HK-2 (cell line): Measurements from ENCODE around the gene ENAM.

Experiments
- DNase-seq: peaks from one replicate; pipeline ENCODE4 v3.0.0-alpha.2; 2018; ENCODE audit not compliant: unreplicated experiment

Gene ENAM, protein sequence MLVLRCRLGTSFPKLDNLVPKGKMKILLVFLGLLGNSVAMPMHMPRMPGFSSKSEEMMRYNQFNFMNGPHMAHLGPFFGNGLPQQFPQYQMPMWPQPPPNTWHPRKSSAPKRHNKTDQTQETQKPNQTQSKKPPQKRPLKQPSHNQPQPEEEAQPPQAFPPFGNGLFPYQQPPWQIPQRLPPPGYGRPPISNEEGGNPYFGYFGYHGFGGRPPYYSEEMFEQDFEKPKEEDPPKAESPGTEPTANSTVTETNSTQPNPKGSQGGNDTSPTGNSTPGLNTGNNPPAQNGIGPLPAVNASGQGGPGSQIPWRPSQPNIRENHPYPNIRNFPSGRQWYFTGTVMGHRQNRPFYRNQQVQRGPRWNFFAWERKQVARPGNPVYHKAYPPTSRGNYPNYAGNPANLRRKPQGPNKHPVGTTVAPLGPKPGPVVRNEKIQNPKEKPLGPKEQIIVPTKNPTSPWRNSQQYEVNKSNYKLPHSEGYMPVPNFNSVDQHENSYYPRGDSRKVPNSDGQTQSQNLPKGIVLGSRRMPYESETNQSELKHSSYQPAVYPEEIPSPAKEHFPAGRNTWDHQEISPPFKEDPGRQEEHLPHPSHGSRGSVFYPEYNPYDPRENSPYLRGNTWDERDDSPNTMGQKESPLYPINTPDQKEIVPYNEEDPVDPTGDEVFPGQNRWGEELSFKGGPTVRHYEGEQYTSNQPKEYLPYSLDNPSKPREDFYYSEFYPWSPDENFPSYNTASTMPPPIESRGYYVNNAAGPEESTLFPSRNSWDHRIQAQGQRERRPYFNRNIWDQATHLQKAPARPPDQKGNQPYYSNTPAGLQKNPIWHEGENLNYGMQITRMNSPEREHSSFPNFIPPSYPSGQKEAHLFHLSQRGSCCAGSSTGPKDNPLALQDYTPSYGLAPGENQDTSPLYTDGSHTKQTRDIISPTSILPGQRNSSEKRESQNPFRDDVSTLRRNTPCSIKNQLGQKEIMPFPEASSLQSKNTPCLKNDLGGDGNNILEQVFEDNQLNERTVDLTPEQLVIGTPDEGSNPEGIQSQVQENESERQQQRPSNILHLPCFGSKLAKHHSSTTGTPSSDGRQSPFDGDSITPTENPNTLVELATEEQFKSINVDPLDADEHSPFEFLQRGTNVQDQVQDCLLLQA

DNA sequence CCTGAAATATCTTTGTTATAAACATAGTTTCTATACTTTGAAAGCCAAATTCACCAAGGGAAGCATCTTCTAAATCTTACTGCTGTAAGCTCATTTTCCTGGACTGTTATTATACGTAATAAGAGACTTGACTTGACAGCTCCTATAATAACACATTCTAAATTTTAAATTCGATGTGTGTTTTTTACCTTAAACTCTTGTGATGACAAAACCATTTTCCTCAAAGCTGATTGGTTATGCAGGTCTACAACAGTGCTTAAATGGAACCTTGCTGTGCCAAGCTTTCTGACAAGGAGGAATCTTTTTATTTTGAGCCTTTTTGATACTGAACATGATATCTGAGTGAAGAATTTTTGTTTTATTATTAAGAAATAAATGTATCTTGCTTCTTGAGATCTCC, at the start of gene ENAM:
Gene ENAM, plus strand, starts transcription at position 301 of the 400 bp plus-strand sequence. CDS start 757 bp downstream, outside the sequence.
- no peak for DNase-seq

DNA sequence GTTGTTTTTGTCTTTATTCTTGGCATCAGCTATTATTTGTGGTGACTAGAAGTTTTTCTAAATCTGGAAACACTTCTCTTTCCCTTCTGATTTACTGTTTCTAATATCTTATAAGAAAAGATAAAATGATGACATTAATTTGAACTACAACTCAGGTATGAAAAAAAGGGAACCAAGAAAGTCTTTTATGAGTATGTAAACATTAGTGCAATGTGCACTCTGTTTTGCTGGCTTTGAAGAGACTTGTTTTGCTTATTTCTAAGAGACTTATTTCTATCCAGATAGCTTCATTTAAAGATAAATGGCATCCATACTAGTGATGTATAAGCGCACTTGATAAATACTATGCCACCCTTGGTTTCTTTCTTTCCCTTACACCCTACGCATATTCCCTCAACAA, 46.6 kb upstream of the ENAM start:
- no peak for DNase-seq

DNA sequence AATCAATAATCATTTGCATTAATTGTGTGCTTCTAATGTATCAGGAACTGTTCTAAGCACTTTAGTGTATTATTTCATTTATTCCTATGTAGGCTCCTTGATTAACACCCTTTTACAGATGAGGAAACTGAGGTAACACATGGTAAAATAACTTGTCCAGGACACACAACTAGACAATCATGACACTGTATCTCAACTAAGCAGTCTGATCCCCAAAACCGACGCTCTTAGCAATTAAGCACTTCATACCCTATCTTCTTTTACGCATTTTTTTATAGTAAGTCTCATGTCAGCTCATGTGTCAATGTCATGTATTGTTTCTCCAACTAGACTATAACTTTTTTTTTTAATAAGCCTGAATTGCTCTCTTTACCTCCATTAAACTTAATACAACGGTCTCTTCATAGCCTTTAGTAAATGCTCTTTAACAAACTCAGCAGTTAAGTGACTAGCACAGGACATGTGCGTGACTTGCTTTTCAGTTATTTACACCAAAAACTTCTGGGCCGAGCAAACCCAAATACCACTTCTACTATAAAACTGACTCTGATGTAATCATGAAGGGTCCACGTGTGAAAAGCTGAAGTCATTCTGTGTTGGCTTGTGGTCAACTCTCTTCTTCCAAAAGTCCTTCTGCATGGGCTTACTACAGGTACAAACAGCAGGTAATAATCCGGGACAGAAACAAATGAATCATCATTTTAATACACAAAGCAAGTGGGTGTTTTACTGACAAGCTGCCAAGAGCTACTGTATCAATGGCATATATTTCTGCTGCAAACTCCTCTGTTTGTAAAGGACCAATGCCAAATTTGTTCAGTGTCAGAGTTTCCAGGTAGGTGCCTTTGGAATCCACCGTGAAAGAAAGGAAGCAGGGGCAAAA, 44.4 kb upstream of the ENAM start:
- DNase-seq, result no peak

DNA sequence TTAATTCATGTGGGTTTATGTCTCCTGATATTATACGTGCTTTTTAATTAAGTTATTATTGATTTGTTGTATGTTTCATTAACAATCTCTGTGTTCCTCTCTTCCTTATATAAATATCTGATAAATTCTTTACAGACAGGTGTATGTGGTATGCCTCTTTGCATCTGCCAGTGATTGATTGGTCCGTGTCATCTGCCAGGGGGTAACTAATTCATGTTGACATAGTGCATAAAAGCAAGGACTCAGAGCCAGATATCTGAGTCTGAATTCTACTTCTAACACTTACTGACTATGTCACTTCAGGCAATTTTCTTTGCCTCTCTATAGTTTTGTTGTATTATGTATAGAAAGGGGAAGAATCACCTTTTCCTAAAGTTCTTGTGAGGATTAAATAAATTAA, 41.7 kb upstream of the ENAM start:
- DNase-seq, result no peak

DNA sequence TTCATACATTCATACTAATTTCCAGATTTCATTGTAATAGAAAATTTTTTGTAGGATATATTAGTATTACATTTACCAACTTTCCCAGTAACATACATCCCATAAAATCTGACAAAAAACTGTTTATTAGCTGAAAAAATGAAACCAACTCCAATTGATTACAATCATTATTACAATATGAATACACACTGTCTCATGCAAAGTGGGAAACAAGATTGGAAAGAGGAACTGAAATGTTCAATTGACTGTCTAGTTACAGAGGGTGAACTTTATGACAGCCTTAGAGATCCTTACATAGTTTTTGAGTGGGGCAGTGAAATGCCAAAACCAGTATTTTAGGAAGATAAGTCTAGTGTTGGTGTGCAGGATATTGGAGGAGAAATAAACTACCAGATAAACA, 38.8 kb upstream of the ENAM start:
- no peak for DNase-seq

DNA sequence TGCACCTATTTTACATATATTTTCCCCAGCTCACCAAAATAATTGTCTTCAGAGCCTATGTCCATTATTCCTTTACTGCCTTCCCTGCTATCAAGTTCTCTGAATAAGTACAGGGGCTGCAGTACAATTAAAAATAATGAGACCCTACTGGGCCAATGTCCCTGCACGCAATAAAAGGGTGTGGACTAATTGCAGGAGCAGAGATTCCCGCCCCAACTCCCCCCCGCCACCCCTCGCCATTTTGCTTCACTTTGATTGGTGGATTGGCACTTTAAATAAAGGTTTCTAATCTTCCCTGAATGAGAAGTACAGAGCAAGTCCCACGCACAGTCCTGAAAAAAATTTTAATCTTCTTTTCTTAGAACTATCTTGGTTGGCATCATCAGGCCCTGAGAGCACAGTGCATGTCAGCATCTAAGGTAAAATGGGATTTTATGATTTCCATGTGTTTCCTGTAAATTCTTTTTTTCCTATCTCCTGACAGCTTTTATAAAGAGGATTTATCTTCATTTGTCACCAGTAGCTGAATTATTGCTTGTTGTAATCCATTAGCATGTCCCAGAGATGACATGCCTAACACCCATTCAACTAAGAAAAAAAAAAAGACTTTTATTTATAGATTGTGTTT, 36.5 kb upstream of the ENAM start, which contains the start of gene AMBN:
Gene AMBN, plus strand, starts transcription at position 302 of the 628 bp plus-strand sequence. Its CDS starts 103 bp downstream, at position 405.
- DNase-seq, result no peak

DNA sequence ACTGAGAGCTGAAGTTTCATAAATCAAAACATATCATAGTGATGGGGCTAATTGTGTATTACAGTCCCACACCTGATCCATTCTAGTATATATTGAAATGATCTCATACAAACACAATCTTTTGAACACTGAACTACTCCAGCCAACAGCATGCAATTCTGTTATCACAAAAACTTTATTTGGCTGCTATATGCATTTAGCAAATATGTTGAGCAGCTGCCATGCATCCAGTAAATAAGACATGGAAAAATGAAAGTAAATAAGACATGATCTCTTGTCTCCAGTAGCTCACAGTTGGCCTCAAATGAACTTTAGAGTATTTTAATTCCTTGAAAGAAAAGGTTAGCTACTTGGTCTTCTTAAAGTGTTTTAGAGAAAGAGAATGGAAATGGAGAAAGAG, 34.3 kb upstream of the ENAM start:
- no peak for DNase-seq

DNA sequence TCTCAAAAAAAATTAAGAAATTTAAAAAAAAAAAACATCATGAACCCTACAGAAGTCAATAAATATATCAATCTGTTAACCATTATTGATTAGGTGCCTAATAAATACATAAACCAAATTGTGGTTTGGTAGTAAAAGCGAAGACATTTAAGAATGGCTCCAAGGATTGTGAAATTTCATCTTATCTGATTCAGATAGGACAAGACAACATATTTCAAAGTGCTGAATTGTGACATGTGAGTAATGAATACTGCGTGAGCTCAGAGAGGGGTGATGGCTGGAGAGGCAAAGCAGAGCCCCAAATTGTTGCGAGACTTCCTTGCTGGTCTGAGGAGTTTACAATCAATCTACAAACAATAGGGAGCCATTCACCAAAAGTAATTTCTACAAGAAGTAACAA, 28.2 kb upstream of the ENAM start:
- DNase-seq, result no peak

DNA sequence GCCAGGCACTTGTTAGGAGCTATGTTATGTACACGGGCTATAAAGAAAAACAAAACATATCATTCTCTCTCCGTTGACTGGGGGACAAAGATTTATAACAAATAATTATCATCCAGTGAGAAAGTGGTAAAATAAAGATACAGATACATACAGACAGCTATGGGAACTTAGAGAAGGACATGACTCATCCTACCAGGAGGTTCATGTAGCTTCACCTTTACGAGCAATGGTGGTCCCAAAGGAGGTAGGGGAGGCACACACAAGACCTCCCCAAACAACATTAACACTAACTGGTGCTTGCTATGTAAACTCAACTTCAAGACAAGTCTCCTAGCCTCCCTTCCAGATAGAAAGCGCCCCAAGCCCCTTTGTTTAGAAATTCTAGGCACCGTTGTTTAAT, 27.6 kb upstream of the ENAM start:
- DNase-seq, result no peak

DNA sequence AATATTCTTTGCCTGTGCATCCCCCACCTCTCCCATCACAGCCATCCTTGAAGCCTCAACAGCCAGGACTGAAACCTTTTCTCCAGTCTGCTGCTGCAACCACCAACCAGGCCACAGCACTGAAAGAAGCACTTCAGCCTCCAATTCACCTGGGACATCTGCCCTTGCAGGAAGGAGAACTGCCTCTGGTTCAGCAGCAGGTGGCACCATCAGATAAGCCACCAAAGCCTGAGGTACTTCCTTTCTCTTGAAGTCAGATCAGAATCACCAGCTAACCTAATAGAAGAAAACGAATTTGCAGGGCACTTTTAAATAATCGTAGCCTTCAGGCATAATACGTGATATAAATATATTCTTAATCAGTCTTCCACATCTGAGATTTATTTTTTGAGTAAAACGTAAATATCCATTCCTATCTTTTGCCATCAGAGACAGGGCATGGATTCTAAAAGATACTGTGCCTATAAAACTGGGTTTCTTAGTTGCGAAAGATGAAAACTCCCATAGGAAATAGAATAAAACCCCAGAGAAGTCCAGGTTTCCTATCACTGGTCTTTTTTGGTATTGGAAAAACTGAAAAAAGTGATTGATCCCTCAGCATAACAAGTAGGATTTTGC, 27.0 kb upstream of the ENAM start:
- peak; percentile 53 for DNase-seq

DNA sequence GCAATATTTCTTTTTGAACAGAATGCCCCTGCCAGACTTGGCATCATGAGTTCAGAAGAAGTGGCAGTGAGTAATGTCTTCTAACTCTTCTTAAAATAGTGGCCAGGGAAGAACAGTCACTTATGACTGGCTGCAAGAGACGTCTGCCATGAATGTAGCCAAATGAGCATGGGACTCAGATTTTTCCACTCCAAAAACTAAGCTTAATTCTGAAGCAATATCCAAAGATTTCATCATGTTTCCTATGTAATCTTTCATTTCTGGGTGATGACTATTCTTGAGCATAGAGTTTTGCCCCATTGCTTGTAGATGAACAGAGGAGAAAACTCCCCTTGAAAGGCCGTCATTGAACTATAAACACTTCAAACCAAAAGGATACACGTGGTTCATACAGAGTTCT, 24.7 kb upstream of the ENAM start:
- no peak for DNase-seq

DNA sequence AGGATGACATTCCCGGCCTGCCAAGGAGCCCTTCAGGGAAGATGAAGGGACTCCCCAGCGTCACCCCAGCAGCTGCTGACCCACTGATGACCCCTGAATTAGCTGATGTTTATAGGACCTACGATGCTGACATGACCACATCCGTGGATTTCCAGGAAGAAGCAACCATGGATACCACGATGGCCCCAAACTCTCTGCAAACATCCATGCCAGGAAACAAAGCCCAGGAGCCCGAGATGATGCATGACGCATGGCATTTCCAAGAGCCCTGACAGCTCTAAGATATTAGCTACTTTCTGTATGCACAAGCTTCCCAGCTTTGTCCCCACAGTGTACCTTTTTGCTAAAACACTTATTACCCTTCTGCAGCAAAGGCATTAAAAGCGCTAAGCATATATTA, 22.1 kb upstream of the ENAM start:
- no peak for DNase-seq

DNA sequence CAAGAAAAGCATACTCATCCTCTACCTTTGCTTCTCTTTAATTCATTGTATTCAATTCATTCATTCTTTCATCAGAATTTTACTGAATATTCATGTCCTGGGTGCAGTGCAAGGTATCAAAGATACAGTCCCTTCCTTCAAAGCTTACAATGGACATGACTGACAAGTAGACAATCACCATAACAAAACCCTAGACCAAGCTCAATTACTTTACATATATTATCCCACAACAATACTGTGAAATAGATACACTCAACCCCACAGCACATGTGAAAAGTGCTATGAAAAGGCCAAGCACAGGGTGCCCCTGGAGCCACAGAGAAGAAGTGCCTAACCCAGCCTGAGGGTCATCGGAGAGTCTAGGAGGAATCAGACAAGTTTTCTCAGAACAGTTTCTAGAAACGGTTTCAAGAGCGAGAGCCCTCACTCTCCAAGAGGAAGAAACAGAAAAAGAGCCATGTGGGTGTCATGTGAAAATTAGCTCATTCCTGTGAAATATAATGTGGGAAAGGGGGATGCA, 21.1 kb upstream of the ENAM start:
- DNase-seq, result no peak

DNA sequence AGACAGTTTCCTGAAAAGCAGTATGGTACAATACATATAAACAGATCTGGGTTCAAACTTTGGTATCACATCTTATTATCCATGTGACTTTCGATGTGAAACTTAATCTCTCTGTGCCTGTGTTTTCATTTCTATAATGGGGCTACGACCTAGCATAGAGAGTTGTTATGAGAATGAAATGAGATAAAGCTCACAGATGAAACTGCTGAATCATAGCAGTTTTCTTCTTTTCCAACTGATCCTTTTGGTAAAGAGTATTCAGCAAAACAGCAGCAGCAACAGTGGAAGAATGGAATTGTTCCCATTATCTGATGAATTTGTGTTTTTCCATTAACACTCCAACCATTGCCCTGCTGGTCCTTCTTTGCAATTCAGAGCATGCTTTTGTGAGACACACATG, 20.2 kb upstream of the ENAM start:
- DNase-seq, result no peak

DNA sequence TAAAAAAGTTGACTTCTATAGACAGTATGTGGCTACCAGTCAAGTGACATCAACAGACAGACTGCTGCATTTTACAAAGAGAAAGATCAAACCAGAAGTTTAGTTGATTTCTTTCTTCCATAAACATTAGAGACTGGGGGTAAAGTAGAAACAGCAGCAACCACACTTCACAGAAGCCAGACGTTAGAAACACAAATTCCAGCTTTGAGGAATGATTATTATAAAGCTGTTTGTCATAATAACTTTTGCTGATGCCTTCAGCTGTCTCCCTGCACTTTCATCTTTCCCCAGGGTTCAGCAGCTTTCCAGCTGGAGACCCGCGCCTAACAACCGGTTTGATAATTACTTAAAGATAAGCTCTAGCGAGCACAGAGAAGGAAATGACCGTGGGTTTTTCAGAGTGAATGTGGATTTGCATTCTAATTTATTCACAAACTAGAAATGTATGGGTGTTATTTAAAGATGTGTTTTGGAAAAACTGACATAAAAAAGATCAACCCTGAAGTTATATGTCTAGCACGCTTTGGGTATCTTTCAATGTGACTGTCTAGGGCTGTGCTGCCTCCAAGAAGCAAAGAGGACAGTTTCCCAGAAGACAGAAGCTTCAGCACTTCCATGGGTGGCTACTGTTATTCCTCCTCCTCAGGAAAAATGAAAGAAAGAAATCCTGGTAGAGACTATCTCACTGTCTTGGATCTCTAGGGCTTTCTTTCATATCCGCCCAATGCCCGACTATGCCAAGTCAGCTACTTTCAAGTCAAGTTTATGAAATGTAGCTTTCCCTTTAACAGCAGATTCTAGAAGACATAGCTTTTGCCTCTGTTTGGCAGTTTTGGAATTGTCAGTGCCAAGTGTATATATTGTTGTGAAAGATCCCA, 15.0 kb upstream of the ENAM start:
- DNase-seq, result no peak

DNA sequence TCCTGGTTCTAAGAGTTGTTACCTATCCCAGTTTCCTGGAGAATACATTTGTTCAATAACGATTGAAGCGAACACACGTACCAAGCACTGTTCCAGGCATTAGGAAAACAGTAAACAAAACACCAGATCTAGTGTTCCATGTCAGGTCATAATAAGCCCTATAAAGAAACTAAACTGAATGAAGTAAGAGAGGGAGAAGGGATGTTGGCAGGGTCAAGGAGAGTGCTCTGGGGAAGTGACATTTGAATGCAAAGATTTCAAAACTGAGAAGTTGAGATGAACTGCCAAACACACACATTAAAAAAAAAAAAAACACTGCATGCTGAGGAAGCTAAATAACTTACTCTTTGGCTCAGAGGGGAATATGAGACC, 14.4 kb upstream of the ENAM start:
- no peak for DNase-seq

DNA sequence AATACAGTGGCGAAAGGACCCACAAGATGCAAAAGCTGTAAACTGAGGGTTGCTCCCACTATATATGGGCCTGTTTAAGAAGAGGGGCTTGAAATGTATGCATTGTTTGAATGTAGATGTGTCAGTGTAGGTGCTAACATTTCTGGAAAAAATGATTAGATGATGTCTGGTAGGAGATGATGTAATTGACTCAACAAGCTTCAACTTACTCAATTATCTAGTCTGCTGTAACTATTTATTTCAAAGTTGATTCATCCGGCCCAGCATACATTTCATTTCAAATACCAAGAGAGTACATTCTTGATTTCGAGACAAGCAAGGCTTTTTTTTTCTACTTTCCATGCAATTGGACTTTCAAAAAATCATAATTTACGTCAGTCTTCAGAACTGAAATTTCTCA, 9.3 kb upstream of the ENAM start:
- DNase-seq, result no peak

DNA sequence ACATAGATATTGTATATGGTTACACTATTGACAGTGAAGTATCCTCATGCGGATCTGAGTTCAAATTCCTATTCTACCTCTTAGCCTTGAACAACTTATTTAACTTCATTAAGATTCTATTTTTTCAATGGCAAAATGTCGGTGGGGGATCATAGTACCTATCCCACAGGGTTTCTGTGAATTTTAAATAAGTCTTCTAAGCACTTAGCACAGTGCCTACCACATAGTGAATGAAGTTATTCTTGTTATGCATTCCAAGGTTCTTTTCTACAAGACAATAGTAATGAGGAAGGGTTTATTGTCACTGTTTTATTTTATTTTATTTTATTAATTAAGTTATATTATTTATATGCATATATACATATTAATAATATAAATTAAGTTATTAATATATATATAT, 8.8 kb upstream of the ENAM start:
- DNase-seq, result no peak

DNA sequence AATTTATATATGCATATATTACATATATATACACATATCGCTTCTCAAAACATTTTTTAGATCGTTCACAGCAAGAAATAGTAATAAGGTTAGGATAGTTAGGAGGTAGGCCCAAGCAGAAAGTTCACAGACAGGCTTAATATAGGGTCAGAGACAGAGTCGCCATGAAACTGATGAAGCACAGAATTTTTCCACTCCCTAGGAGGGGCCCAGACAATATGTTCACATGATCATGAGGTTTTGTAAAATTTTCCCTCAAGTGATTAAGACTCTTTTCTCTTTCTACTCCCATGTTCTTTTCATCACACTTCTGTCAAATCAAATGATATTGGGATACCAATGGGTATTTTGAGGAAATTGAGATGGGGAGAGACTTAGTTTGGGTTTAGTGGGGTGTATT, 5.2 kb upstream of the ENAM start:
- no peak for DNase-seq
